ENCODE results near the gene TRAPPC2L. TPM values are rescaled to one million over a fixed set of nuclear protein-coding genes. Genes with fewer than 3 reads are reported as not detected.

TRAPPC2L gene
- total RNA-seq: 50.1 and 59.4 TPM in 2 replicates

- peaks cover 1% of the 10 kb centered on the region for H3K36me3 ChIP-seq (ENCODE audit: control insufficient read depth, insufficient read depth, low read length)
- DNase-seq (ENCODE audit: low read depth): peak; percentile 60
Measured at GRCh38 chr16:88856828-88857727, at the start of gene TRAPPC2L, which contains the start of gene GALNS. Gene TRAPPC2L (plus strand): TSS chr16:88857127. CDS start chr16:88857151, 24 bp downstream. Gene GALNS (minus strand): TSS chr16:88856947. CDS start chr16:88856877, 70 bp downstream.

GRCh38 chr16:88807142-88807625, 49.7 kb upstream of the TRAPPC2L start:
- no peak overlapping the region for H3K4me3 ChIP-seq (ENCODE audit: low read depth, low read length)
- no peak for DNase-seq (ENCODE audit: low read depth)
- no peaks in the 10 kb centered on the region for H3K27me3 ChIP-seq (ENCODE audit: control insufficient read depth, insufficient read depth, low read length)
- peaks cover 2% of the 10 kb centered on the region for H3K36me3 ChIP-seq (ENCODE audit: control insufficient read depth, insufficient read depth, low read length)
- TF ChIP-seq CTCF (IDR thresholded peaks at IDR 0.05; ENCODE audit: insufficient read depth, low read length, poor library complexity, severe bottlenecking): no peak

More at GRCh38 chr16:88856828-88857727, at the start of gene TRAPPC2L, which contains the start of gene GALNS:
- Histone ChIP-seq H3K4me3 (ENCODE audit: low read depth, low read length) (peak within 1 kb of the TSS; percentile 80), H3K27me3 (ENCODE audit: control insufficient read depth, insufficient read depth, low read length) (no peaks in the 10 kb centered on the region)
- no peak for TF ChIP-seq CTCF (IDR thresholded peaks at IDR 0.05; ENCODE audit: insufficient read depth, low read length, poor library complexity, severe bottlenecking)

GRCh38 chr16:88807626-88808453, 49.1 kb upstream of the TRAPPC2L start:
- Histone ChIP-seq H3K27me3 (ENCODE audit: control insufficient read depth, insufficient read depth, low read length) (no peaks in the 10 kb centered on the region), H3K4me3 (ENCODE audit: low read depth, low read length) (no peak overlapping the region), H3K36me3 (ENCODE audit: control insufficient read depth, insufficient read depth, low read length) (peaks cover 2% of the 10 kb centered on the region)
- DNase-seq (ENCODE audit: low read depth): no peak
- no peak for TF ChIP-seq CTCF (IDR thresholded peaks at IDR 0.05; ENCODE audit: insufficient read depth, low read length, poor library complexity, severe bottlenecking)

- Histone ChIP-seq H3K27me3 (ENCODE audit: control insufficient read depth, insufficient read depth, low read length) (no peaks in the 10 kb centered on the region), H3K4me3 (ENCODE audit: low read depth, low read length) (no peak overlapping the region), H3K36me3 (ENCODE audit: control insufficient read depth, insufficient read depth, low read length) (peaks cover 2% of the 10 kb centered on the region)
- no peak for TF ChIP-seq CTCF (IDR thresholded peaks at IDR 0.05; ENCODE audit: insufficient read depth, low read length, poor library complexity, severe bottlenecking)
- no peak for DNase-seq (ENCODE audit: low read depth)
Measured at GRCh38 chr16:88809068-88809675, 47.8 kb upstream of the TRAPPC2L start.

DNA sequence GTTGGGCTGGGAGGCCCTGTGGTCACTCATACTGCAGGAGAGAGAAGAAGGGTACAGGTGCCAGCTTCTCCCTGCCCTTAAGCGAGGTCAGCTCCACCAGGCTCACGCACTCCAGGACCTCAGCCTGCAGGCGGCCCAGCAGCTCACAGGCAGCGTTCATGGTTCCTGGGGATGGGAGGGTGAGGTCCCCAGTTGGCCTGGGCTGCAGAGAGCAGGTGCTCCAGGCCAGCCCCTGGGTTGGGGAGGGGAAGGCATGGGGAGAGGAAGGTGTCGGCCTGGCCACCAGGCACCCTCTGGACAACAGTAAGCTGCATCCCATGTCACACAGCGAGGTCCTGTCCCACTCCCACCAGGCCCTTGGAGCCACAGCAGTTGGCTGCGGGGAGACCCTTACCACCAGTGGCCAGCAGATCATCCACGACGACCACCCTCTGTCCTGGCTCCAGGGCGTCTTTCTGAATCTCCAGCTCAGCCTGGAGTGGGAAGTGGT, 47.2 kb upstream of the TRAPPC2L start:
- H3K27me3 ChIP-seq (ENCODE audit: control insufficient read depth, insufficient read depth, low read length): no peaks in the 10 kb centered on the region
- peaks cover 2% of the 10 kb centered on the region for H3K36me3 ChIP-seq (ENCODE audit: control insufficient read depth, insufficient read depth, low read length)
- no peak for DNase-seq (ENCODE audit: low read depth)
- TF ChIP-seq CTCF (IDR thresholded peaks at IDR 0.05; ENCODE audit: insufficient read depth, low read length, poor library complexity, severe bottlenecking): no peak
- H3K4me3 ChIP-seq (ENCODE audit: low read depth, low read length): no peak overlapping the region

All from kidney epithelial cell (primary cell).